Keratinocyte (primary cell): Measurements from ENCODE around the gene AARSD1. TPM values are rescaled to one million over a fixed set of nuclear protein-coding genes. Genes with fewer than 3 reads are reported as not detected.

Experiments used
- DNase-seq: peaks from one replicate; pipeline ENCODE4 v3.0.0-alpha.2; 2011; ENCODE audit warnings: low read depth, missing footprints, low spot score
- FAIRE-seq: peaks from 2 replicates; lab custom pipeline; 2011; peaks lifted over from hg19 to GRCh38; lab: Jason Lieb, UNC
- H2AFZ ChIP-seq: 2 replicates; pipeline ENCODE4 v1.6.0; 2012; ENCODE audit warnings: low read length, control low read depth, inconsistent platforms; ENCODE audit not compliant: control insufficient read depth
- H3K27ac ChIP-seq: 2 replicates; pipeline ENCODE4 v1.5.1; 2011; ENCODE audit warnings: low read length; ENCODE audit not compliant: control insufficient read depth, insufficient read depth
- H3K27me3 ChIP-seq: 3 replicates; pipeline ENCODE4 v1.6.0; 2011; ENCODE audit warnings: low read length; ENCODE audit not compliant: control insufficient read depth, insufficient read depth; ENCODE audit errors: extremely low read depth
- H3K36me3 ChIP-seq, 2 experiments: 2 replicates in 1 of 2; 3 replicates in 1 of 2; pipeline ENCODE4 v1.5.1; 2011; ENCODE audit warnings: low read length in 2 of 2, mild to moderate bottlenecking in 1 of 2; ENCODE audit not compliant: control insufficient read depth in 2 of 2, insufficient read depth in 2 of 2; ENCODE audit errors: extremely low read depth in 1 of 2
- H3K4me1 ChIP-seq: 3 replicates; pipeline ENCODE4 v1.5.1; 2011; ENCODE audit warnings: low read length; ENCODE audit not compliant: control insufficient read depth, insufficient read depth; ENCODE audit errors: extremely low read depth
- H3K4me2 ChIP-seq: 3 replicates; pipeline ENCODE4 v1.6.0; 2011; ENCODE audit warnings: low read depth, low read length; ENCODE audit not compliant: control insufficient read depth, insufficient read depth; ENCODE audit errors: extremely low read depth
- H3K4me3 ChIP-seq, 3 experiments: fragments of 200-600 bp in 1 of 3; sonication (generic) in 1 of 3; 2 replicates in 2 of 3; 3 replicates in 1 of 3; pipeline ENCODE4 v1.5.1; 2011 to 2016; ENCODE audit warnings: low read length in 3 of 3, mild to moderate bottlenecking in 3 of 3, control low read depth in 2 of 3, inconsistent platforms in 1 of 3, low read depth in 1 of 3, mixed read lengths in 1 of 3, mixed run types in 1 of 3, moderate library complexity in 1 of 3; ENCODE audit not compliant: control insufficient read depth in 2 of 3, insufficient read depth in 2 of 3; ENCODE audit errors: extremely low read depth in 1 of 3
- H3K79me2 ChIP-seq: 2 replicates; pipeline ENCODE4 v1.6.0; 2012; ENCODE audit warnings: low read length; ENCODE audit not compliant: control insufficient read depth, insufficient read depth
- H3K9ac ChIP-seq: 3 replicates; pipeline ENCODE4 v1.6.0; 2011; ENCODE audit warnings: low read length; ENCODE audit not compliant: control insufficient read depth, insufficient read depth; ENCODE audit errors: extremely low read depth
- H3K9me1 ChIP-seq: 3 replicates; pipeline ENCODE4 v1.6.0; 2011; ENCODE audit warnings: low read length; ENCODE audit not compliant: control insufficient read depth, insufficient read depth; ENCODE audit errors: extremely low read depth
- H3K9me3 ChIP-seq: 2 replicates; pipeline ENCODE4 v1.5.1; 2012; ENCODE audit warnings: low read depth, low read length; ENCODE audit not compliant: control insufficient read depth
- H4K20me1 ChIP-seq: 3 replicates; pipeline ENCODE4 v1.6.0; 2011; ENCODE audit warnings: low read length; ENCODE audit not compliant: control insufficient read depth, insufficient read depth; ENCODE audit errors: extremely low read depth
- EZH2 ChIP-seq: IDR thresholded peaks from one replicate; pipeline ENCODE4 v1.6.1; 2012; ENCODE audit warnings: inconsistent platforms, mild to moderate bottlenecking, low read length, moderate library complexity
- dilution Hi-C: fragments of 300-500 bp; cut with MboI; formaldehyde crosslinking; loops from one replicate; pipeline ENCODE4 v1.7.0; 2020; ENCODE audit warnings: low sequenced_read_pairs; ENCODE audit not compliant: extremely low pct_ligation_motif_present
- polyA plus RNA-seq, 5 experiments: library from polyadenylated mRNA; depleted of rRNA in 3 of 5; stranded (reverse) in 3 of 5; stranded (forward) in 1 of 5; unstranded in 1 of 5; fragments of >200 nt; gene quantifications; 1 replicate in 1 of 5; 2 replicates in 3 of 5; 3 replicates in 1 of 5; pipeline versions ENCODE4 v1.2.1 to v1.2.3, GENCODE V29; 2011 to 2012; ENCODE audit warnings: missing spikeins in 2 of 5, low read depth in 1 of 5, low replicate concordance in 1 of 5
- TF ChIP-seq, protein P1 (sequence below), 3 experiments: IDR thresholded peaks in 1 of 3; conservative IDR thresholded peaks in 1 of 3; optimal IDR thresholded peaks in 1 of 3; 2 replicates in 2 of 3; 3 replicates in 1 of 3; pipeline versions ENCODE3 to v1.5.1; 2011; ENCODE audit warnings: low read length in 3 of 3, mild to moderate bottlenecking in 3 of 3, moderate library complexity in 2 of 3, control low read depth in 1 of 3, inconsistent platforms in 1 of 3; ENCODE audit not compliant: insufficient read depth in 2 of 3; ENCODE audit errors: extremely low read depth in 1 of 3

AARSD1 gene
- polyA plus RNA-seq, 1 donor (not counting 4 experiments of a cell fraction or from before 2014, with no cell fraction given) = 49.3 TPM

- Histone ChIP-seq H3K27me3 (no peaks in the 10 kb centered on the region), H4K20me1 (peaks cover 4% of the 10 kb centered on the region), H2AFZ (no peak overlapping the region), H3K9ac (peak overlapping the region; percentile 99), H3K4me1 (peaks cover 32% of the 10 kb centered on the region), H3K27ac (peak overlapping the region; percentile 94), H3K4me3 (peak overlapping the region; percentile 79 to 98 (median 93)), H3K9me1 (no peaks in the 10 kb centered on the region), H3K9me3 (no peaks in the 10 kb centered on the region), H3K4me2 (peak overlapping the region; percentile 86), H3K36me3 (peaks cover 26 to 41% of the 10 kb centered on the region in 2 experiments), H3K79me2 (peaks cover 27% of the 10 kb centered on the region)
- no peak for DNase-seq
- FAIRE-seq = no peak
- no peak for TF ChIP-seq EZH2
- TF ChIP-seq, protein P1, sequence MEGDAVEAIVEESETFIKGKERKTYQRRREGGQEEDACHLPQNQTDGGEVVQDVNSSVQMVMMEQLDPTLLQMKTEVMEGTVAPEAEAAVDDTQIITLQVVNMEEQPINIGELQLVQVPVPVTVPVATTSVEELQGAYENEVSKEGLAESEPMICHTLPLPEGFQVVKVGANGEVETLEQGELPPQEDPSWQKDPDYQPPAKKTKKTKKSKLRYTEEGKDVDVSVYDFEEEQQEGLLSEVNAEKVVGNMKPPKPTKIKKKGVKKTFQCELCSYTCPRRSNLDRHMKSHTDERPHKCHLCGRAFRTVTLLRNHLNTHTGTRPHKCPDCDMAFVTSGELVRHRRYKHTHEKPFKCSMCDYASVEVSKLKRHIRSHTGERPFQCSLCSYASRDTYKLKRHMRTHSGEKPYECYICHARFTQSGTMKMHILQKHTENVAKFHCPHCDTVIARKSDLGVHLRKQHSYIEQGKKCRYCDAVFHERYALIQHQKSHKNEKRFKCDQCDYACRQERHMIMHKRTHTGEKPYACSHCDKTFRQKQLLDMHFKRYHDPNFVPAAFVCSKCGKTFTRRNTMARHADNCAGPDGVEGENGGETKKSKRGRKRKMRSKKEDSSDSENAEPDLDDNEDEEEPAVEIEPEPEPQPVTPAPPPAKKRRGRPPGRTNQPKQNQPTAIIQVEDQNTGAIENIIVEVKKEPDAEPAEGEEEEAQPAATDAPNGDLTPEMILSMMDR (optimal IDR thresholded peaks at IDR 0.05 in 1 of 3, IDR thresholded peaks at IDR 0.05 in 1 of 3, conservative IDR thresholded peaks at IDR 0.05 in 1 of 3; ENCODE audit: extremely low read depth in 1 of 3, insufficient read depth in 2 of 3, low read length in 3 of 3) = no peak
- dilution Hi-C loops = no loop called here
Measured at GRCh38 chr17:42999003-42999525, 34.8 kb upstream of the AARSD1 start.

DNA sequence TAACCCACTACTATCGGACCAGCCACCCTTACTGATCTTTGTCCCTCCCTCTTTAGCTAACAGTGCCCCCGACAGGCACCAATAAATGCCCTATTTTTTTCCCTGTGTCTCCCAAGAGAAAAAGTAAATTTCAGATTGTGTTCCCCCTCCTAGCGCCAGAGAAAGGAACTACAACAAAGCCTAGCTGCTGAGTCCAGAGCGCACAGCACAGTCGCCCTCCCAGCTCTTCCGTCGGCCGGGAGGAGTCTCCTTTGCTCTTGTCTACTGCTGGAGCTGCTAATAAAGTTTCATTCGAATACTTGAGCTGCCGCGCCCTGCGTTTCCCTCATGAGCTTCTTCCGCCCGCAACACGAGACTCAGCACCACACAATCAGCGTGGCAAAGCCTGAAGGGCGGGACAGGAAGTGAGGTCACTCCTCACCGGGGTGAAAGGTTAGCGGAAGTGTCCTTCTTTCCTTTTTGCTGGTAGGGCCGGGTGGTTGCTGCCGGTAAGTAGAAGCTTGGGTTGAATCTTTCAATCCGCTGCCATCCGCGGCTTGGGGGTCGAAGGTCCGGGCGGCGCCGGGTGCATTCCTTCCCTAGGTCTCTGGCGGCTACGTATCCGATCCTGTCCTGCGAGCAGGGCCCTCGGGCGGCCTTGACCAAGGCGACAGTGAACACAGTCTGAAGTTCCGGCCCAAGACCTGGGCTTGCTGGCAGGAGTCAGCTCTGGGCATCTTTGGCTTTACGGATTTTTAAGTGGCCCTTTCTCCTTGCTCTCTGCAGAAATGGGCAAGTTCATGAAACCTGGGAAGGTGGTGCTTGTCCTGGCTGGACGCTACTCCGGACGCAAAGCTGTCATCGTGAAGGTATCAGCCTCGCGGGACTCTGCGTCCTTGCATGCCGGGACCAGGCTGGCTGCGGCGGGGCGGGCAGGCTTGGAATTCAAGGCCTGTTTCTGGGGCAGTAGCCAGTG, 34.0 kb upstream of the AARSD1 start, which contains the start of gene RPL27:
Gene RPL27 (plus strand): TSS at position 436 of the 955 bp plus-strand sequence. CDS start 332 bp downstream, at position 768.
- Histone ChIP-seq H2AFZ (peak within 1 kb of the TSS; percentile 54), H3K4me3 (peak within 1 kb of the TSS; percentile 79 to 98 (median 93)), H3K4me2 (peak within 1 kb of the TSS; percentile 86), H3K9me1 (no peaks in the 10 kb centered on the region), H3K4me1 (peaks cover 26% of the 10 kb centered on the region), H3K27ac (peak within 1 kb of the TSS; percentile 94), H4K20me1 (peaks cover under 1% of the 10 kb centered on the region), H3K79me2 (peaks cover 27% of the 10 kb centered on the region), H3K36me3 (peaks cover 22 to 40% of the 10 kb centered on the region in 2 experiments), H3K27me3 (no peaks in the 10 kb centered on the region), H3K9ac (peak within 1 kb of the TSS; percentile 99), H3K9me3 (no peaks in the 10 kb centered on the region)
- FAIRE-seq (peak; percentile 92), DNase-seq (peak; percentile 99)
- no peak for TF ChIP-seq EZH2
- TF ChIP-seq, protein P1 (optimal IDR thresholded peaks at IDR 0.05 in 1 of 3, IDR thresholded peaks at IDR 0.05 in 1 of 3, conservative IDR thresholded peaks at IDR 0.05 in 1 of 3; ENCODE audit: extremely low read depth in 1 of 3, insufficient read depth in 2 of 3, low read length in 3 of 3) = peak; percentile 63 to 95 (median 72)
- dilution Hi-C loops = no loop called here
